Stimulated activated CD8-positive, alpha-beta memory T cell treated with anti-CD3 and anti-CD28 coated beads, Interleukin-4, amount 100 ng/mL, for 48 hours (primary cell): ENCODE measurements around the gene LRRC8E.
"Not testable (repeated sequence)": the region's sequence is repeated elsewhere in the genome, so short reads cannot be mapped to it uniquely, and the experiment has no call there.

ENCODE experiments used
- DNase-seq: peaks from one replicate; pipeline ENCODE4 v3.0.0-alpha.2; 2020

LRRC8E gene

DNA sequence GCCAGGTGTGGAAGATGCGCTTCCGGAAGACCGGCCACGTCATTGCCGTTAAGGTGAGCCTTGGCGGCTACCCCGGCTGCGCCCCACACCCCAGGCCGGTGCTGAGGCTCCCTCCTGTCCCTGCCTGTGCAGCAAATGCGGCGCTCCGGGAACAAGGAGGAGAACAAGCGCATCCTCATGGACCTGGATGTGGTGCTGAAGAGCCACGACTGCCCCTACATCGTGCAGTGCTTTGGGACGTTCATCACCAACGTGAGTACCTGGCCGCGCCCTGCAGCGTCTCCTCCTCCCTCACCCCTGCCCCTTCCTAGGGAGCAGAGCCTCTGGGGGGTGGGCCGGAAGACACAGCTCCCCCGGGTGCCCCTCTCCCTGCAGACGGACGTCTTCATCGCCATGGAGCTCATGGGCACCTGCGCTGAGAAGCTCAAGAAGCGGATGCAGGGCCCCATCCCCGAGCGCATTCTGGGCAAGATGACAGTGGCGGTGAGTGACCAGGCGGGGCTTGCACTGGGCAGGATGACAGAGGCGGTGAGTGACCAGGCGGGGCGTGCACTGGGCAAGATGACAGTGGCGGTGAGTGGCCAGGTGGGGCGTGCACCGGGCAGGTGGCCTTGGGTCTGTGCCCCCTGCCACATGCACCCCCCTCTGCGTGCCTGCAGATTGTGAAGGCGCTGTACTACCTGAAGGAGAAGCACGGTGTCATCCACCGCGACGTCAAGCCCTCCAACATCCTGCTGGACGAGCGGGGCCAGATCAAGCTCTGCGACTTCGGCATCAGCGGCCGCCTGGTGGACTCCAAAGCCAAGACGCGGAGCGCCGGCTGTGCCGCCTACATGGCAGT, 22.2 kb downstream of the LRRC8E start:
- DNase-seq = no peak

DNA sequence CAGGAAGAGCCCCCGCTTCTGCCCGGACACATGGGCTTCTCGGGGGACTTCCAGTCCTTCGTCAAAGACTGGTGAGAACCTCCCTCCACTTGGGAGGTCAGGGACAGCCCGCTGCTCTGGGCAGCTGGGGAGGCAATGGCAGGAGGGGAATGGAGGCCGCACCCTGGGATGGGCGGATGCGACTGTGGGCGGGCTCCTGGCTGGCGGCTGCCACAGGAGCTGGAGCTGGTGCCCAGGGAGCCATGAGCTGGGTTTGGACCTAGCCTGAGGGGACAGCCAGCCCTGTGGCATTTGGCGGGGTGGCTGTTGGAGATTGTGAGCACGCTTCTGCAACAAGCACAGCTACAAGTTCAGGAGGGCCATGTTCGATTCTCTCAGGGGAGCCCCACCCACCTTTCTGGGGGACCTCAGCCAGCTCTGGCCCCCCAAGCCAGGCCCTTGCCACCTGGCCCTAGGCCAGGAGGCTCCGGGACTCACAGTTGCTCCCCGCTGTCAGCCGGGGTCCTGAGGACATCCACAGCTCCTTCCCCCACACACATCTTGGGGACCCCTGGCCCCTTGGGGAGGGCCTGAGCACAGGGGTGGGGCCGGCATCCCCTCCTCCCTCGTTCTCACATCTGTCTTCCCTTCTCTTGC, 23.3 kb downstream of the LRRC8E start:
- no peak for DNase-seq

DNA sequence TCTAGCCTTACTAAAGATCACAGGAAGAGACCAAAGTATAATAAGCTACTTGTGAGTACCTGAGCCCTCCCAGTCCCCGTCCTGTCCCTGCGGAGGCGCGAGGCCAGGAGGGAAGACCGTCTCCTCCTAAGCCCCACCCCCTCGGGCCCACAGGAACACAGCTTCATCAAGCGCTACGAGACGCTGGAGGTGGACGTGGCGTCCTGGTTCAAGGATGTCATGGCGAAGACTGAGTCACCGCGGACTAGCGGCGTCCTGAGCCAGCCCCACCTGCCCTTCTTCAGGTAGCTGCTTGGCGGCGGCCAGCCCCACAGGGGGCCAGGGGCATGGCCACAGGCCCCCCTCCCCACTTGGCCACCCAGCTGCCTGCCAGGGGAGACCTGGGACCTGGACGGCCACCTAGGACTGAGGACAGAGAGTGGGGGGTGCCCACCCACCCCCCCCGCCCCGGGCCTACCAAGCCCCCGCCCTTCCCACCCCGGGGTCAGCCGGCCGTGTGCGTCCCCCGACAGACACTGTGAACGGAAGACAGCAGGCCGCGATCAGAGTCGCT, 23.9 kb downstream of the LRRC8E start:
- DNase-seq = no peak

DNA sequence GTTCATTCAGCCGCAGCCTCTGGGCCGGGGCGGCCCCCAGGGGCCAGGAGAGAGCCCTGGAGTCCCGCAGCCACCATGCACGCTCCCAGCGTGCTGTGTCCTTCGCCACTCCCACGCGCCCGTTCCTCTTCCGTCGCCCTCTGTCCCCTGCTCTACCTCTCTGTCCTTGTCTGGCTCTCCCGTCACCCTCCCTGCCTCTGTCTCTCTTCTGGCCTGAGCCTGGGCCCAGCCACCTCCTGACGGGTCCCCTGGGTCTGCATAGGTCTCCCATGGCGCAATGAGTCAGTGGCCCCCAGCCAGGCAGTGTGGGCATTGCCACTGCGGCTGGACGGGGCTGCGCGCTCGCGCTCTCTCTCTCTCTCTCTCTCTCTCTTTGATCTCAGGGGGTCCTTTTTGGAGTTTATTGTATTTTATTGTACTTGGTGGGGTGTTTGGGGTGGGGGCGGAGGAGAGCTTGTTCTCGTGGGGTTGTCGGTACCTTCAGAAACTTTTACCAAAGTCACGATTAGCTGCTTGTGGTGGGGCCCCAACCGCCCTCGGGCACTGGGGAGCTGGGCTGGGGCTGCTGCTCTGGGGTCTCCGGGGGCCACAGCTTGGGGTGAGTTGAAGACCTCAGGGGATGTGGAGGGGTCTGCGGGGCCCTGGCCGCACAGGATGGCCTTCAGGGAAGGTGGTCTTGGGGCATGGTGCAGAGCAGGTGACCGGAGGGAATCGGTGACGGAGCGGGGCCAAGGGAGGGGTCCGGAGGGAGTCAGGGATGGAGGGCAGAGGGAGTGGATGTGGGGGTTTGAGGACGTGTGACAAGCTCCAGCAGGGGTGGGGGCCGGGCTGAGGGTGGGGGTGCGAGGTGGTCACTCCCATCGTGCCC, 24.6 kb downstream of the LRRC8E start:
- no peak for DNase-seq

DNA sequence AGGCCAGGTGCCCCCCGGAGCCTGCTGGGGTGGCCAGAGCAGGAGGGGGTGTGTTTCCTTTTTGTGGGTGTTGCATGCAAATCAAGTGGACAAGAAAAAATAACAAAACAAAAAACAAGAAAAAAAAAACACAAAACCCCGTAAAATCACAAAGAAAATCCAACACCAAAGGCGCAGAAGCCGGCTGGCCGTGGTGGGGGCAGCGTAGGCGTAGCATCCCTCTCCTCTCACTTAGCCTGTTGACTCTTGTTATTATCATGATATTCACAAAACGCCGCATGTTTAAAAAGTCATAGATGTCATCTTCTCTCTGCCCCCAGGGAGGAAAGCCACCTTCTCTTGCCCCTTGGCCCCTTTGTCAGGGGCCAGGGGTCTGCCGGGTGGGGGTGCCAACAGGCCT, 25.3 kb downstream of the LRRC8E start:
- no peak for DNase-seq

DNA sequence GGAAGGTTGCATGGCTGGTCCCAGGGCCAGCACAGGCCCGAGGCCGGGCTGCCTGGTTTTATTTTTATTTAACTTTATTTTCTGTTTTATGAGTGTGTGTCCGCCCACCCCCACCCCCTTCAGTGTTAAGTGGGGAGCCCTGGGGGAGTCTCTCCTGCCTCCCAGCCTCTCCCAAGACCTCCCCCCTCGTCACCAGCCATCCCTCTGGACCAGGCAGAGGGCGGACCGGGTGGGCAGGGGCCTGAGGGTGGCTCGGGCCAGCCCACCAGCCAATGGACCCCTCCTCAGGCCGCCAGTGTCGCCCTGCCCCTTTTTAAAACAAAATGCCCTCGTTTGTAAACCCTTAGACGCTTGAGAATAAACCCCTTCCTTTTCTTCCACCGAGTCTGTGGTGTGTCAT, 25.8 kb downstream of the LRRC8E start:
- no peak for DNase-seq

DNA sequence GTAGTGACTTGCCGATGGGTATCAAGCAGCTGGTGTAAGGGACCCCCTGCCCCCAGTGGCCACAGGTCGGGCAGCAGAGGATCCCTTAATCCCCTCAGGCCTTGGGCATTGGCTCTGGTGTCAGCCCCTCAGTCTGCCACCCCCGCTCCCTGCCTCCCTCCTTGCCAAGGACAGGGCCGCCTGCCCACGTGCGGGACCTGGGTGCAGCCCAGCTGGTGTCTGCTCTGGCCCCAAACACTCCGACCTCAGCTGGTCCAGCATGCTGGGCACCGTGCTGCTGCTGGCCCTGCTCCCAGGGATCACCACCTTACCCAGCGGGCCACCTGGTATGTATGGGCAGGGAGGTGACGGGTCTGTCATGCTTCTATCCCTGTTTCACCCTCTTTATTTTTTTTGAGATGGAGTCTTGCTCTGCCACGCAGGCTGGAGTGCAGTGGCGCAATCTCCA, 26.3 kb downstream of the LRRC8E start, which contains the start of gene TGFBR3L:
Gene TGFBR3L (plus strand): TSS at position 233 of the 448 bp plus-strand sequence.
- DNase-seq = no peak

DNA sequence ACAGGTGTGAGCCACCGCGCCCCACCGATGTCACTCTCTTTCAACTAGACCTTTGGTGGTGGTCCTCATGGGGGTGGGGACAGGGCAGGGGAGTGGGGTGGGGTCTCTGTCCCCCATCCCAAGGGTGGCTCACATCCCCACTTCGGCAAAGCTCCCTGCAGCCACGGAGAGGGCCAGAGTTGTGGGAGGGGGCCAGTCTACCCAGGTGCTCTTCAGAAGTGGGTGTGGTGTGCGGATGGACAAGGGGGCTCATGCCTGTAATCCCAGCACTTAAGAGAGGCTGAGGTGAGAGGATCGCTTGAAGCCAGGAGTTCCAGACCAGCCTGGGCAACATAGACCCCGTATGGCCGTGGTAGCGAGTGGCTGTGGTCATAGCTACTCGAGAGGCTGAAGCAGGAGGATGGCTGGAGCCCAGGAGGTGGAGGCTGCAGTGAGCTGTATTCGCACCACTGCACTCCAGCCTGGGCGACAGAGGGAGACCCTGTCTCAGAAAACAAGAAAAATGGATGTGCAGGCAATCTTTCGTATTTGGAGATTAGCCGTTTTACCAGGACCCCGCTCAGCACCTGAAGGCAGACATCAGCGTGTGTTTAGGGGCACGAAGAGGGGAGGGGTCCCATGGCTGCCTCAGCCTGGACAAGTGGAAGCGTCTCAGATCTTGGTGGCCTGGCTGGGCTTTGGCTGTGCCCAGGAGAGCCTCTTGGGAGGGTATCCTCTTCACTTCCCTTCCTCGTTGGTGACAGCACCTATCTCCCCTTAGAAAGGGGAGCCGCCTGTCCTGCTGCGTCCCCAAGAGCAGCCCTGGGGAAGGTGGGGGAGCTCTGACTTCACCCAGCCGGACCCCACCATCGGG, 27.2 kb downstream of the LRRC8E start:
- no peak for DNase-seq

DNA sequence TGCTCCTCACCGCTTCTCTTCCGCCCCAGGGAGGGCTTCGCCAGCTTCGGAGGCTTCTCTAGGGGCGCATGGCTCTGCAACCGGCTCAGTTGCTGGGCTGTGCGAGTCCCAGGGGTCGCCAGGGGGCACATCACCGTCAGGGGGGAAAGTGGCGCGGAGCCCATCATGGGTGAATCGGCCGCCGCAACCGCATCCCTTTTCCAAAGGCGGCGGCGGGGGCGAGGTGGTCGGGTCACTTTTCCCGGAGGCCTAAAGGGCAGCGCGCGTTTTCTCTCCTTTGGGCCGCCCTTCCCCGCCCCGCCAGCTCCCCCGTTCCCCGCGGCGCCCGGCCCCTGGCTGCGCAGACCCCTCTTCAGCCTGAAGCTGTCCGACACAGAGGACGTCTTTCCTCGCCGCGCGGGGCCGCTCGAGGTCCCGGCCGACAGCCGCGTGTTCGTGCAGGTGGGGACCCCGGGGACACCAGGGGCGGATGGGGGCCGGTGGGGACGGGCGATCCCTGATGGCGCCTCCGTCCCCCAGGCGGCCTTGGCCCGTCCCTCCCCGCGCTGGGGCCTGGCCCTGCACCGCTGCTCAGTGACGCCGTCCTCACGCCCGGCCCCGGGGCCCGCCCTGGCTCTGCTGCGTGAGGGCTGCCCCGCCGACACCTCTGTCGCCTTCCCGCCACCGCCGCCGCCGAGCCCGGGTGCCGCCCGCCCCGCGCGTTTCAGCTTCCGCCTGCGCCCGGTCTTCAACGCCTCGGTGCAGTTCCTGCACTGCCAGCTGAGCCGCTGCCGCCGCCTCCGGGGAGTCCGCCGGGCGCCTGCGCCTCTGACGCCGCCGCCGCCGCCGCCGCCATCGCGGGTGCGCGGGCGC, 28.0 kb downstream of the LRRC8E start:
- peak; percentile 72 for DNase-seq

DNA sequence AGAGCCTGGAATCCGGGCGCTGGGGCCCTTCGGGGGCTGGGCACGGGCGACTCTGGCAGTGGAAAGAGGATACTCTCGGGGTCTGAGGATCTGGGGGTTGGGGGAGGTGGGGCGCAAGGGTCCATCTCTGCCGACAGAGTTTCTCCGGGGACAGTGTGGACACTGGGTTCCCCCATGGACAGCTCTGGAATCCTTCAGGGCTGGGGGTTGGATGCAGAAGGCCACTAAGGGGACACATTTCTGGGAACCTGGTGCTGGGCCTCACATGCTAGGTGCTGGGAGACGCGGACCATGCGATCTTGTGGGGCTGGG, 28.6 kb downstream of the LRRC8E start:
- no peak for DNase-seq

DNA sequence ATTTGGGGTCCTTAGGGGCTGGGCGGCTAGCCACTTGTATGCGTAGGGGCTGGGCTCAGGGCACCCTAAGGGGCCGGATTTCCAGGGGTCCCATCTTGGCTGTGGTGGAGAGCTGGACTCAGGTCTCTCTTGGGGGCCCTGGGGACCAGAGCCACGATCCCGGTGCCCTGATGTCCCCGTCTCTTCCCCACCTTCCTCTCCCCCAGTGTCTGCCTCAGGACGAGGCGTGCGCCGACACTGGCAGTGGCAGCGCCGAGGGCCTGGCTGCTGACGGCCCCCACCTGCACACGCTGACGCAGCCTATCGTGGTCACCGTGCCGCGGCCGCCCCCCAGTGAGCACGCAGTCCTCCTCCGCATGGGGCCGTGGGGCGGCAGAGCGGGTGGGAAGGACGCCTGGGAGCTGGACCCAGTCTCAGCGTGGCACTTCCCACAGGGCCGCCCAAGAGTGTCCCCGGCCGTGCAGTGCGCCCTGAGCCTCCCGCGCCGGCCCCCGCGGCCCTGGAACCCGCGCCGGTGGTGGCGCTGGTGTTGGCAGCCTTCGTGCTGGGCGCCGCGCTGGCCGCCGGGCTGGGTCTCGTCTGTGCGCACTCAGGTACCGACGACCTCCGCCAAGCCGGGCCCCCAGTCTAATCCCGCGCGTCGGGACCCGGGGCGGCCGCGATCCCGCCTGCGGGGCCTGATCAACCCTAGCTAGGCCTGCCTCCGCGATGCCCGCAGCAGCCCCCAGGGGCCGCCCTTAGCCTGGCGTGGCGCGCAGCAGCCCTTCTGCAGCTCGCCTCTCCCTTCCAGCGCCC, 29.2 kb downstream of the LRRC8E start:
- peak; percentile 72 for DNase-seq

DNA sequence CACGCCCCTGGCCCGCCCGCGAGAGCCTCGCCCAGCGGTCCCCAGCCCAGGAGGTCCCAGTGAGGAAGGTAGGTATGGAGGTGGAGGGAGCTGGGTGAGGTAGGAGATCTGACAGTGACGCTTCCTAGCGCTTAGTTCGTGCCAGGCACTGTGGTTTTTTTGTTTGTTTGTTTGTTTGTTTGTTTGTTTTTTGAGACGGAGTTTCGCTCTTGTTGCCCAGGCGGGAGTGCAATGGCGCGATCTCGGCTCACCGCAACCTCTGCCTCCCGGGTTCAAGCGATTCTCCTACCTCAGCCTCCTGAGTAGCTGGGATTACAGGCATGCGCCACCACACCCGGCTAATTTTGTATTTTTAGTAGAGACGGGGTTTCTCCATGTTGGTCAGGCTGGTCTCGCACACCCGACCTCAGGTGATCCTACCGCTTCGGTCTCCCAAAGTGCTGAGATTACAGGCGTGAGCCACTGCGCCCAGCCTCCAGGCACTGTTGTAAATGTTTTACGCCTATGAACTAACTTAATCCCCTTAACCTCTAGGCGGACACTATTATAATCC, 29.8 kb downstream of the LRRC8E start:
- not testable (repeated sequence) for DNase-seq

DNA sequence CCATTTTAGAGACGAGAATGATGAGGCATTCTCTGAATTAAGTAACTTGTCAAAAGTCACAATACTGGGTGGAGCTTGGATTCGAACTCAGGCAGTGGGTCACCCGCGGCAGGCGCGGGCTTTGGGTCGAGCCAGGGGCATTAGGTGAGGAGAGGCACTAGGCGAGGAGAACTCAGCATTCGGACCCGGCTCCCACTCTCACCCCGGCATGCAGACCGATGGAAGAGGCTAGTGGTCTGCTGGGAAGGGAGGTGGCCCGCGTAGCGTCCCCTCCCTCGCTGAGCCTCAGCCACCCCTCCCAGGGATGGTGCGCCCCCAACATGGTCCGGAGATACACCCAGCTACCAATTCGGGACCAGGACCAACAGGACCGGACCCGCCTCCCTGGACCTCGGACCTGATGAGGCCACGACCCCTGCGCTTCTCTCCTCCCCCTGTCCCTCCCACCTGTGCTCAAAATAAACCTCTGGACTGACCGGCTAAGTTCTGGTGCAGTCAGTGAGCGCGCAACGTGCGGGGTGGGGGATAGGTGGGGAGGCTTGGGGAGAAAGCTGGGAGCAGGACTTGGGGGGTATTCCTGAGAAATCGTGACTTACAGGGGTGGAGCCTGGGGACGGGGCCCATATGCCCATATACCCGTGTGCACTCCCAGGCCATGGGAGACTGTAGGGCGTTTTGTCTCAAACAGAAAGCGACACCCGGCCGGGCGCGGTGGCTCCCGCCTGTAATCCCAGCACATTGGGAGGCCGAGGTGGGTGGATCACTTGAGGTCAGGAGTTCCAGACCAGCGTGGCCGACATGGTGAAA, 30.5 kb downstream of the LRRC8E start:
- DNase-seq = no peak

DNA sequence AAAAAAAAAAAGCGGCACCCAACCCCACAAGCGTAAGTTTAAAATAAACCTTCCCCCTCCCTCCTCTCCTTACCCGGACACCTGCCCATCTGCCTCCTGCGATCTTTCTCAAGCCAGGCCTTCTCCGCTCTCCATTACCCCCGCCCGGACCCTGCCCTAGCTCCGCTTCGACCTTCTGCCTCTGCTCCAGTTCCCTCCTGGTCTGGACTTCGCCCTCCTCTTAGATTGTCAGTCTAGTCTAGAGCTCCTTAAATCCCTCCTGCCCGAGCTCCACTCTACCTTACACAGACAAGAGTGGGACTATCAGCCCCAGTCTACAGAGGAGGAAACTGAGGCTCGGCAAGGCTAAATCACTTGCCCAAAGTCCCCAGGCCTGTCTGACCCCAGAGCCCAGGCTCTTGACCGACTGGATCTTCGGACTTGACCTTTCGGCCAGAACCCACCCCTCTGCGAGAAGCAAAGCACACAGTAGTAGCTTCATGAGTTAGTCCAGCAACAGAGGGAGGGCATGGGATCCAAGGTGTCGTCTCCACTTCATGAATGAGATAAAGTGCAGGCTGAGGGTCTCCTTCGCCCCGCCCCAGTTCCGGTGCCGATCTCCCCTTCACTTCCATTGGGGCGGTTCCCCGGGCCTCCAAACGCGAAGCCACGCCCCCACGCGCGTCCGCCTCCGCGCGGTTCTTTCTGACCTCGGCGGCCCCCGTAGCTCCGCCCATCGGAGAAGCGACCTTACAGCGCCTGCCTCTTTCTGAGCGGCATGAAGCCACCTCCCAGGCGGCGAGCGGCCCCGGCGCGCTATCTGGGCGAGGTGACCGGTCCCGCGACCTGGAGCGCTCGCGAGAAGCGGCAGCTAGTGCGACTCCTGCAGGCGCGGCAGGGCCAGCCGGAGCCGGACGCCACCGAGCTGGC, 31.6 kb downstream of the LRRC8E start, which contains the start of gene SNAPC2:
Gene SNAPC2 (plus strand): TSS at position 729 of the 909 bp plus-strand sequence. CDS start 29 bp downstream, at position 758.
- peak; percentile 98 for DNase-seq

DNA sequence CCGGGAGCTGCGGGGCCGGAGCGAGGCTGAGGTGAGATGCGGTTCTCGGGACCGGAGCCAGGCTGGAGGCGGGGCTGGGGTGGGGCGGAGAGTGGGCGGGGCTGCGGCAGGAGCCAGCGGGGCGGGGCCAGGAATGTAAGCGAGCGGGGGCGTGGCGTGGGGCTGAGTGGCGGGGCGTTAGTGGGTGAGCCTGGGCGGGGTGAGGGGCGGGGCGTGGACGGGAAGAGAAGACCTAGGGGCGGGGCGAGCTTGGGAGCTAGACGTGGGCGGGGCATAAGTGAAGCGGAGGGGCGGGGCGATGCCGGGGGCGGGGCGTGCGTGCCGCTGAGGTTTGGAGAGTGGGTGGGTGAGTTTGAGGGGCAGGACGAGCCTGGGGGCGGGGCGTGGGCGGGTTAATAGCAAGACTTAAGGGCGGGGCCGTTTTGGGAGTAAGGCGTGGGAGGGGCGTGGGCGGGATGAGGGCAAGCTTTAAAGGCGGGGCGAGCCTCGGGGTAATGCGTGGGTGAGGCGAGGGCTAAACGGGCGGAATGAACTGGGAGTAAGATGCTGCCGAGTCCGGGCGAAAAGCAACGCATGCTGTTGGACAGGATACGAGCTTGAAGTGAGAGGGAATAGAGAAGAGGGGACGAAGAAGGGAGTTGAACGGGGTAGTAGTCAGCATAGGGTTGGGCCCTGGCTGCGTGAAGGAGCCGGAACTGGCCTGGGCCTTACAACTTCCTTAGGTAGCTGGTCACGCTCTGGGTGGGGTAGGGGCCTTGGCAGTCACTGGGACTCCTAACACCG, 32.4 kb downstream of the LRRC8E start:
- peak; percentile 100 for DNase-seq

DNA sequence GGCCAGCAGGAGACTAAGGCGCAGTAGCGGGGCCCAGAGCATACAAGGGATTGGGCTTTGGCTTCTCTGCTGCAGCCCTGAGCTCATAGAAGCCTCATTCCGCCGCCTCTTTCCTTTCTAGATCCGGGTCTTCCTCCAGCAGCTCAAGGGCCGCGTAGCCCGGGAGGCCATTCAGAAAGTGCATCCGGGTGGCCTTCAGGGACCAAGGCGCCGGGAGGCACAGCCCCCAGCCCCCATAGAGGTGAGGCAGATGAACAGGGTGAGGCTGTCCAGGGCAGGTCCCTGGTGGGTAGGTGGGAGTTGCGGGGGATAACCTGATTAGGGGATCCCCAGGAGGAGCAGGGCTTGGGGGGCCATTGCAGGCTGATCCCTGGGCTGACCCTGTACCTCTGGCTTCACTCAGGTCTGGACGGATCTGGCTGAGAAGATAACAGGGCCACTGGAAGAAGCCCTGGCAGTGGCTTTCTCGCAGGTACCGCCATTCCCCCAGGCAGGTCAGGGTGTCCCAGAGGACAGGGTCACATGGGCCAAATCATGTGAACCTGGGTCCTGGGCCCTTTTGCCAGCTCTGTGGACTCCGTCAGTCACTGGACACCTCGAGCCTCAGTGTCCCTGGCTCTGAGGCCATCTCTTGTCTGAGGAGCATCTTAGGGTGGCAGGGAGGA, 33.1 kb downstream of the LRRC8E start:
- no peak for DNase-seq
